ENCODE results near the gene SRD5A1.

Gene SRD5A1

GRCh38 chr5:6686915-6687409 is 53.7 kb downstream of the SRD5A1 start:
- DNase-seq, result peak; percentile 60

- no peak for DNase-seq
Measured at GRCh38 chr5:6687505-6687904, 54.3 kb downstream of the SRD5A1 start.

GRCh38 chr5:6692906-6693305 is 59.7 kb downstream of the SRD5A1 start:
- DNase-seq, result no peak

GRCh38 chr5:6698696-6699095 is 65.5 kb downstream of the SRD5A1 start:
- no peak for DNase-seq

GRCh38 chr5:6699357-6699756 is 66.1 kb downstream of the SRD5A1 start:
- DNase-seq, result no peak

- no peak for DNase-seq
Measured at GRCh38 chr5:6700074-6700684, 66.9 kb downstream of the SRD5A1 start.

GRCh38 chr5:6700685-6701355 is 67.6 kb downstream of the SRD5A1 start:
- DNase-seq, result no peak

- DNase-seq, result no peak
Measured at GRCh38 chr5:6701491-6701890, 68.3 kb downstream of the SRD5A1 start.

- no peak for DNase-seq
Measured at GRCh38 chr5:6702633-6703032, 69.4 kb downstream of the SRD5A1 start.

GRCh38 chr5:6703806-6704205 is 70.6 kb downstream of the SRD5A1 start:
- DNase-seq, result no peak

- DNase-seq, result peak; percentile 38
Measured at GRCh38 chr5:6704361-6704851, 71.2 kb downstream of the SRD5A1 start.

- DNase-seq, result no peak
Measured at GRCh38 chr5:6705088-6705487, 71.8 kb downstream of the SRD5A1 start.

- DNase-seq, result no peak
Measured at GRCh38 chr5:6705959-6706358, 72.7 kb downstream of the SRD5A1 start.

GRCh38 chr5:6707852-6708251 is 74.6 kb downstream of the SRD5A1 start:
- DNase-seq, result no peak

- DNase-seq, result no peak
Measured at GRCh38 chr5:6708814-6709213, 75.6 kb downstream of the SRD5A1 start.

GRCh38 chr5:6710070-6710469 is 76.8 kb downstream of the SRD5A1 start:
- no peak for DNase-seq

- no peak for DNase-seq
Measured at GRCh38 chr5:6710551-6711318, 77.5 kb downstream of the SRD5A1 start.

GRCh38 chr5:6711409-6712141 is 78.3 kb downstream of the SRD5A1 start:
- DNase-seq, result no peak

GRCh38 chr5:6712142-6712576 is 78.9 kb downstream of the SRD5A1 start:
- no peak for DNase-seq

- DNase-seq, result peak; percentile 99
Measured at GRCh38 chr5:6712577-6713273, 79.5 kb downstream of the SRD5A1 start.

GRCh38 chr5:6713274-6714225 is 80.3 kb downstream of the SRD5A1 start, which contains the start of gene TENT4A:
Gene TENT4A (plus strand): TSS chr5:6713432. CDS start chr5:6713984, 552 bp downstream.
- peak; percentile 52 for DNase-seq

Measured in right hindlimb (tissue), 1 donor.